Activated CD4-positive, alpha-beta T cell treated with anti-CD3 and anti-CD28 coated beads, Interleukin-2, Interleukin-6, amounts not matched to agents 100 ng/mL and 50 ng/mL, durations not matched to agents 16 hours and 8 hours (primary cell): ENCODE results near the gene SAP30BP.

Source experiments
- DNase-seq: peaks from one replicate; pipeline ENCODE4 v3.0.0-alpha.2; 2020

Gene SAP30BP

GRCh38 chr17:75743625-75744206, 76.6 kb downstream of the SAP30BP start:
- no peak for DNase-seq

GRCh38 chr17:75748706-75749105, 81.6 kb downstream of the SAP30BP start:
- DNase-seq: no peak

GRCh38 chr17:75749545-75750389, 82.6 kb downstream of the SAP30BP start:
- peak; percentile 91 for DNase-seq

- no peak for DNase-seq
Measured at GRCh38 chr17:75750661-75751423, 83.7 kb downstream of the SAP30BP start.

- DNase-seq: no peak
Measured at GRCh38 chr17:75751676-75752404, 84.7 kb downstream of the SAP30BP start.

- DNase-seq: no peak
Measured at GRCh38 chr17:75752405-75752709, 85.2 kb downstream of the SAP30BP start.

- peak; percentile 46 for DNase-seq
Measured at GRCh38 chr17:75752802-75753513, 85.8 kb downstream of the SAP30BP start.

- DNase-seq: peak; percentile 78
Measured at GRCh38 chr17:75753514-75754377, 86.6 kb downstream of the SAP30BP start.

GRCh38 chr17:75754378-75755204, 87.5 kb downstream of the SAP30BP start:
- no peak for DNase-seq

GRCh38 chr17:75755205-75755901, 88.2 kb downstream of the SAP30BP start:
- DNase-seq: no peak

- DNase-seq: no peak
Measured at GRCh38 chr17:75755990-75756389, 88.9 kb downstream of the SAP30BP start.

GRCh38 chr17:75756451-75757085, 89.4 kb downstream of the SAP30BP start:
- no peak for DNase-seq

- no peak for DNase-seq
Measured at GRCh38 chr17:75757086-75757681, 90.0 kb downstream of the SAP30BP start.
